Mononuclear cell (primary cell): ENCODE measurements around the gene PRRX2. TPM values are rescaled to one million over a fixed set of nuclear protein-coding genes. Genes with fewer than 3 reads are reported as not detected.
"Not testable (repeated sequence)": the region's sequence is repeated elsewhere in the genome, so short reads cannot be mapped to it uniquely, and the experiment has no call there.

Source experiments
- H3K27me3 ChIP-seq: 2 replicates; pipeline ENCODE4 v1.6.0; 2011; ENCODE audit warnings: low read length, control low read depth; ENCODE audit not compliant: insufficient read depth
- H3K4me1 ChIP-seq: 2 replicates; pipeline ENCODE4 v1.5.1; 2011; ENCODE audit warnings: mild to moderate bottlenecking, low read length, control low read depth; ENCODE audit not compliant: insufficient read depth
- H3K4me3 ChIP-seq: 2 replicates; pipeline ENCODE4 v1.5.1; 2011; ENCODE audit warnings: mild to moderate bottlenecking, low read length, moderate library complexity
- H3K9me3 ChIP-seq: 2 replicates; pipeline ENCODE4 v1.5.1; 2011; ENCODE audit warnings: low read depth, mild to moderate bottlenecking, control low read depth, low read length
- total RNA-seq: library from RNA; depleted of rRNA; stranded (reverse); fragments of >200 nt; gene quantifications from one replicate; pipeline ENCODE4 v1.2.3, GENCODE V29; 2012

PRRX2 gene
- total RNA-seq, 1 donor: not detected

- H3K27me3 ChIP-seq: no peaks in the 10 kb centered on the region
- H3K4me1 ChIP-seq: no peaks in the 10 kb centered on the region
- H3K4me3 ChIP-seq: no peak overlapping the region
- H3K9me3 ChIP-seq: no peaks in the 10 kb centered on the region
These were observed 8.6 kb upstream of the PRRX2 start for GRCh38 chr9:129656795-129657390.

DNA sequence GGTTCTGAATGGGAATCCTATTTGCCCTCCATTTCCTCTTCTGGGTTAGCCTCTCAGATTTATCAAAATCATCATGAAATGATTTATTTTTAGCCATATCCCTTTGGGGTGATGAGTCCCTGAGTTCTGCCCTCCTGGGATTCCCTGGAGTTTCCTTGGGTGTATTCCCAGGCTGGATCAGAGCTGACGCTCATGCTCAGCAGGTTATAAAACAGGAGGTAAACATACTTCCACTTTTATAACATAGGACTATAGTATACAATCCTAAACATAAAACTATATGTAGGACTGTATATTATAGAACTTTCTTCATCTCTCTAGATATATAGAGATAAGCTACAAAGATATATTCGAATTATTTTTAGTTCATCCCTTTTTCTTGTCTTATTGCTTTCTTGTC, 4.4 kb upstream of the PRRX2 start:
- no peaks in the 10 kb centered on the region for H3K4me1 ChIP-seq
- no peak overlapping the region for H3K4me3 ChIP-seq
- no peaks in the 10 kb centered on the region for H3K27me3 ChIP-seq
- H3K9me3 ChIP-seq: no peaks in the 10 kb centered on the region

DNA sequence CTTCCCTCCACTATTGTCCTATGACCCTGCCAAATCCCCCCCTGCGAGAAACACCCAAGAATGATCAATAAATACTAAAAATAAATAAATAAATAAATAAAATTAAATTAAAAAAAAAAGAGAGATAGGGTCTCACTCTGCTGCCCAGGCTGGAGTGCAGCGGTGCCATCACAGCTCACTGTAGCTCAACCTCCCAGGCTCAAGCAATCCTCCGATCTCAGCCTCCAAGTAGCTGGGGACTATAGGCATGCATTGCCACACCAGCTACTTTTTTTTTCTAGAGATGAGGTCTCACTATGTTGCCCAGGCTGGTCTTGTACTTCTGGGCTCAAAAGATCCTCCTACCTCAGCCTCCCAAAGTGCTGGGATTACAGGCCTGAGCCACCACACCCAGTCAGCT, 3.2 kb upstream of the PRRX2 start:
- H3K4me3 ChIP-seq, H3K4me1 ChIP-seq, H3K27me3 ChIP-seq, H3K9me3 ChIP-seq: not testable (repeated sequence)

- H3K27me3 ChIP-seq: peaks cover 5% of the 10 kb centered on the region
- H3K9me3 ChIP-seq: no peaks in the 10 kb centered on the region
- no peak overlapping the region for H3K4me3 ChIP-seq
- no peaks in the 10 kb centered on the region for H3K4me1 ChIP-seq
These were observed 580 bp upstream of the PRRX2 start for GRCh38 chr9:129664746-129665388.

DNA sequence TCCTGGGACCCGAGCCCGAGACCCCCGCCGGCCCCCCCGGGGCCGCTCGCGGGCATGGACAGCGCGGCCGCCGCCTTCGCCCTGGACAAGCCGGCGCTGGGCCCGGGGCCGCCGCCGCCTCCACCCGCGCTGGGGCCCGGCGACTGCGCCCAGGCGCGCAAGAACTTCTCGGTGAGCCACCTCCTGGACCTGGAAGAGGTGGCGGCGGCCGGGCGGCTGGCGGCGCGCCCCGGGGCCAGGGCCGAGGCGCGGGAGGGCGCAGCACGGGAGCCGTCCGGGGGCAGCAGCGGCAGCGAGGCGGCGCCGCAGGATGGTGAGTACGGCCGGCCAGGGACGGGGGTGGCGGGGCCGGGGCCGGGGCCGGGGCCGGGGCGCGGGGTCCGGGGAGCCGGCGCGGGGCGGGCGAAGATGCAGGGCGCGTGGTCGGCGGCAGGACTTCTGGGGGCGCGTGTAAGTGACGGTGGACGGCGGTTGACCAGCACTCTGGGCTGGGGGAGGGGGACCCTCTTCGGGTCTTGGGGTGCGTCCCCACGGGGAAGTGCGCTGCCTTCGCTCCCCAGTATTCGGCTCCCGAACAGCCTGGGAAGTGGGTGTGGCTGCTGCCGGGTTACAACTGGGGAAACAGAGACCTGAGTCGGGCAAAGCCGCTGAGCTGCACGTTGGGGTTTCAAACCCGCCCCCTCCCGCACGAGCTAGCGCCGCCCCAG, 520 bp downstream of the PRRX2 start:
- no peaks in the 10 kb centered on the region for H3K9me3 ChIP-seq
- H3K27me3 ChIP-seq: peaks cover 5% of the 10 kb centered on the region
- no peaks in the 10 kb centered on the region for H3K4me1 ChIP-seq
- H3K4me3 ChIP-seq: no peak overlapping the region

DNA sequence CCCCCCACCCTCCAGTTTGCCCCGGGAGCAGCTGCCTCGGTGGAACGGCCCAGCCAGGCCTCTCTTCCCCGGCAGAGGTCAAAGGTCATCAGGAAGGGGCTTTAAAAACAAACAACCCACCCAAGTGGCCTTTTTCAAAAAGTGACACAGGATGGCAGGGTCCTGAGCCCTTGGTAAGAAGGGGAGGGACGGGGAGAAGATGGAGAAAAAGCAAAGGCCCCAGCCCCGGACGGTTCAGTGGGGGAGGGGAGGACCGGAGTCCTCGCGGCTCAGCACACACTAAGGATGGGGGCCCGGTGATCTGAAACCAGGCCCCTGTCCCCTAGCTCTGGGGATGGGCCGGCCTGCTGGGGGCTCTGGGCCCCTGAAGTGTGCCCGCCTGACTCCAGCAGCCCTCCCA, 1.1 kb downstream of the PRRX2 start:
- H3K27me3 ChIP-seq: peaks cover 5% of the 10 kb centered on the region
- H3K4me3 ChIP-seq: no peak overlapping the region
- no peaks in the 10 kb centered on the region for H3K4me1 ChIP-seq
- no peaks in the 10 kb centered on the region for H3K9me3 ChIP-seq

DNA sequence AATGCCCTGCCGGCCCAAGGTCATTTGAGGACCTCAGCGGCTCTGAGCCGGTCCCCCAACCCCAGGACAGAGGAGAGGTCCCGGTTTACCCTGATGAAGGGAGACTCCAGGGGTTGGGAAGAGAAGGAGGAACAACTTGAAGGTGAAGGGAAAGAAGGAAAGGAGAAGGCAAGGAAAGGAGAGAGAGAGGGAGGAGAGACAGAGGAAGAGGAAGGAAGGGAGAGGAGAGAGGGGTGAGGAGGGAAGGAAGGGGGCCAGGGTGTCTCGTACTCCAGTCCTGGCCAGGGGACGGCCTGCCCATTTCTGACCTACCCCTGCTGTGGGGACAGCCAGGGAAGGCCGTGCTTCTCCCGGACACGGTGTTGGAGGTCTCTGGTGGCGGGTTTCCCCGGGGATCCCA, 1.9 kb downstream of the PRRX2 start:
- H3K27me3 ChIP-seq: peaks cover 5% of the 10 kb centered on the region
- H3K4me1 ChIP-seq: no peaks in the 10 kb centered on the region
- H3K9me3 ChIP-seq: no peaks in the 10 kb centered on the region
- no peak overlapping the region for H3K4me3 ChIP-seq

DNA sequence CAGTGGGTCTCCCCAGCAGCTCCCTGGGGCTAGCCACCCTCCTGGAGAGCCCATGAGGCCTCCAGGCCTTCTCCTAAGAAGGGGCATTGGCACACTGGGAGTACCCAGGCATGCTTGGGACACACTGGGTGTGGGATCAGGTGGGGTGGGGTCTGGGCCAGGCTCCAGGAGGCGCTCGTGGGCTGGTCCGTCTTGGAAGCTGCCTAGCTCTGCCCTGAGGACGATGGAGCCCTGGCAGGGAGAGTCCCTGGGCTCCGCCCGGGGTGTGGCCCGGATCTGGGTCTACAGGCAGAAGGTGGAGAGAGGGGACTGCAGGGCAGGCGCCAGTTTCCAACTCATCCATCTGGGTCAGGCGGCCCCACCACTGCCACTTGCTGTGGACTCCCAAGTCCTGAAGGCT, 2.4 kb downstream of the PRRX2 start:
- H3K4me1 ChIP-seq: no peaks in the 10 kb centered on the region
- H3K4me3 ChIP-seq: no peak overlapping the region
- H3K27me3 ChIP-seq: peaks cover 5% of the 10 kb centered on the region

DNA sequence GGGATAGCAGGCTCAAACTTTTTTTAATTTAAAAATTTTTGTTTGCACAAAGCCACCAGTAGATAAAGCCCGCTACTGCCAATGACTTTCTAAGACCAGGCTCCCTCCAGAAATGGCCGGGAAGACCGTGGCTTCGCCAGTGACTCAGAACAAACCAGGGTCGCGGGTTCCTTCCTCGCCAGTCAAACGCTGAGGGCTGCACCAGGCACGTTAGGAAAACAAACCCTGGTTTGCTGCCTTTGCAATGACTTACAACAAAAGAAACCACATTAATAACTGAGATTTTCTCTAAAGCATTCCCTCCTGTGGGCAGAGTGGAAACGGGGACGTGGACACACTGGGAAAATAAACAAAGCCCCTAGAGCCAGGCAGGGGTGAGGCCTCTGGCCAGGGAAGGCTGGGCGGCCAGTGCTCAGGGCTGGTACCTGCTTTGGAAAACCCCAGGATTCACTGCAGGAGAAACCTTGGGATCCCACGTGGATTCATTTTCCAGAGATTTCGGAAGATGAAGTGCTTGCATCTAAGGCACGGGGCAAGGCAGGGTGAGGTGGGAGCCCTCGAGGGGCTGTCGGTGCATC, 3.8 kb downstream of the PRRX2 start:
- peaks cover 5% of the 10 kb centered on the region for H3K27me3 ChIP-seq
- no peak overlapping the region for H3K4me3 ChIP-seq
- no peaks in the 10 kb centered on the region for H3K4me1 ChIP-seq
- H3K9me3 ChIP-seq: no peaks in the 10 kb centered on the region

More for the DNA sequence above, 2.4 kb downstream of the PRRX2 start:
- no peaks in the 10 kb centered on the region for H3K9me3 ChIP-seq

DNA sequence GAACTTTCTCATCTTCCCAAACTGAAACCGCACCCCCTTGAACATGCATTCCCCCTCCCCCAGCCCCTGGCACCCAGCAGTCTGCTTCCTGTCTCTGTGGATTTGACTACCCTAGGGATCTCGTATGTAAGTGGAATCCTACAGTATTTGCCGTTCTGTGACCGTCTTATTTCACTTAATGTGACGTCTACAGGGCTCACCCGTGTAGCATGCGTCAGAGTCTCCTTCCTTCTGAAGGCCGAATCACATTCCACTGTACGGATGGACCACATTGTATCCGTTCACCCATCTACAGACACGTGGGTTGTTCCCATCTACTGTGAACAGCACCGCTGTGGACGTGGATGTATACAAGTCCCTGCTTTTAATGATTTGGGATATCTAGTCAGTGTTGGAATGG, 4.5 kb downstream of the PRRX2 start:
- Histone ChIP-seq H3K4me3 (no peak overlapping the region), H3K4me1 (no peaks in the 10 kb centered on the region), H3K27me3 (peaks cover 5% of the 10 kb centered on the region), H3K9me3 (no peaks in the 10 kb centered on the region)

GRCh38 chr9:129671065-129671464, 5.6 kb downstream of the PRRX2 start:
- no peaks in the 10 kb centered on the region for H3K9me3 ChIP-seq
- peaks cover 5% of the 10 kb centered on the region for H3K27me3 ChIP-seq
- no peak overlapping the region for H3K4me3 ChIP-seq
- no peaks in the 10 kb centered on the region for H3K4me1 ChIP-seq

DNA sequence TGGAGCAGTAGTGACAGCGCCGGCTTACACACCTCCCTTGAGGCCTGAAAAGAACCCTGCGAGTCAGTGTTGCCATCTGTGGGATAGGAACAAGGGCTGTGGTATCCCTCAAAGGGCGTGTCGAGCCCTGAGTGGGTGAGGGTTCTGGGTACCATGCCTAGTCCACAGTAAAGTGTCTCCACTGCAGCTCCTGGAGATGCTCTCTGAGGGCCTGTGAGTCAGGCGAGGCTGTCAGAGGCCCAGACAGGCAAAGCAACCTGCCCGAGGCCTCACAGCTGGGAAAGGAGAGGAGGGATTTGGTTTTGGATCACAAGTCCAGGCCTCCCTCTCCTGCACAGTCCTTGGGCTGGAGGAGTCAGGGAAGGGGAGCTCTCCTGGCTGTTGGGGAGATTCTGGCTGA, 6.1 kb downstream of the PRRX2 start:
- peaks cover 5% of the 10 kb centered on the region for H3K27me3 ChIP-seq
- no peak overlapping the region for H3K4me3 ChIP-seq
- H3K4me1 ChIP-seq: no peaks in the 10 kb centered on the region
- no peaks in the 10 kb centered on the region for H3K9me3 ChIP-seq

DNA sequence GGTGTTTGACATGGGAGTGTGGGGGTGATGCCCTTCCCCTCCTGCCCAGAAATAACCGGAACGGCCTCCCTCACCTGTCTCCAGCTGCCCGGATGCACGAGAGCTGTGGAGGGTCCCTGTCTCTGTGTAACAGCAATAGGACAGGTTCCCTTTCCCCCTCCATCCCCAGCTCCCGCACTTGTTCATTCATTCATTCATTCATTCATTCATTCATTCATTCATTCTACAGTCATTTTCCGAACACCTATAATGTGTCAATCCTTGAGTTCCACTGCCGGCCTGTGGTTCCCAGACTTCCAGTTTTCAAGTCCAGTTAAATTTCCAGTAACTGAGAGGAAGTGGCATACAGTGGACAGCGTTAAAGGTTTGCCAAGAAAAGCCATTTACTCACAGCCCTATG, 7.3 kb downstream of the PRRX2 start:
- no peaks in the 10 kb centered on the region for H3K4me1 ChIP-seq
- no peaks in the 10 kb centered on the region for H3K27me3 ChIP-seq
- H3K9me3 ChIP-seq: no peaks in the 10 kb centered on the region
- H3K4me3 ChIP-seq: no peak overlapping the region

- H3K4me1 ChIP-seq: no peaks in the 10 kb centered on the region
- H3K27me3 ChIP-seq: no peaks in the 10 kb centered on the region
- H3K4me3 ChIP-seq: no peak overlapping the region
- no peaks in the 10 kb centered on the region for H3K9me3 ChIP-seq
These were observed 8.2 kb downstream of the PRRX2 start for GRCh38 chr9:129673602-129674001.

DNA sequence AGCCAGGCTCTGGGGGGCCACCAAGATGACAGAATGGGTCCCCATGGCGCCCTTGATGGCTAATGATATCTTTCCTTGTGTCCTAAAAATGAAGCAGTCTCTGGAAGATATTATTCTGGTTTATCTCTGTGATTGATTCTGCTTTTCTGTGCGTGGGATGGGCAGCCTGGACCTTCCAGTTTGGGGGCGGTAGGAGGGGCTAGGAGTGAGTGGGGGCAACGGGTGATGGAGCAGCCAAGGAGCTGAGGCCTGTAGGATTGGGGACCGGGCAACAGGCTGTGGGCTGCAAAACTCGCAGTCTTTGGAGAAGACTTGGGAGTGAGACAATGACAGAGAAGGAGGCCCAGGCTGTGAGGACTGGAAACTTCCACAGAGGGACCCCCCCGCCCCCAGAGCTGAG, 8.8 kb downstream of the PRRX2 start:
- H3K4me1 ChIP-seq: no peaks in the 10 kb centered on the region
- no peaks in the 10 kb centered on the region for H3K27me3 ChIP-seq

More for the DNA sequence above, 8.8 kb downstream of the PRRX2 start:
- no peaks in the 10 kb centered on the region for H3K9me3 ChIP-seq
- H3K4me3 ChIP-seq: no peak overlapping the region
